ENCODE data around the gene SH3TC1.

Gene SH3TC1

DNA sequence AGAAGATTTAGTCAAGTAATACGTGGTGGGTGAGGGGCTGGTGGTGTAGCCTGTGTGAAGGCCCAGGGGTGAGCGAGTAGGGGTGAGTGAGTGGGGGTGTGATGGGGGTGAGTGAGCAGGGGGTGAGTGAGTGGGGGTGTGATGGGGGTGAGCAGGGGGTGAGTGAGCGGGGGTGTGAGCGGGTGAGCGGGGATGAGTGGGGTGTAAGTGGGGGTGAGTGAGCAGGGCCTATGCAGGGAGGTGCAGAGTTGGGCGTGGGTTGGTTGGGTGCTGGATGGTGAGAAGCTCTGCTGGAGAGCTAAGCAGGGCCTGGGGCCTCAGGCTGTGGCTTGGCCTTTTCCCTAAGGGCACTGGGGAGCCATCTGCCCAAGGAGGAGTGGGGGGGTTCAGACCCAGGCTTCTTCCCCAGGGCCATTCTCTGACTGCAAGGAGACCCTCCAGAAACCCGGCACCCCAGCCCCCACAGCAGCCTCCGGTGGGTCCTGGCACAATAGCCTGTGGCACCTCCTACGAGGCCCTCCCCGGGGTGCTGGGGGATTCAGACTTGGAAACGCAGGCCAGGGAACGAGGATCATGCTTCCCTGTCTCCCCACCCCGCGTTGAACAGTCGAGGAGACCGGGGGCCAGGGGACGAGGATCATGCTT lies 30.4 kb downstream of the SH3TC1 start:
- peak; percentile 17 for DNase-seq (ENCODE audit: low read depth)

GRCh38 chr4:8230033-8230432 lies 30.9 kb downstream of the SH3TC1 start:
- no peak for DNase-seq (ENCODE audit: low read depth)

GRCh38 chr4:8230891-8231290 lies 31.8 kb downstream of the SH3TC1 start:
- no peak for DNase-seq (ENCODE audit: low read depth)

DNA sequence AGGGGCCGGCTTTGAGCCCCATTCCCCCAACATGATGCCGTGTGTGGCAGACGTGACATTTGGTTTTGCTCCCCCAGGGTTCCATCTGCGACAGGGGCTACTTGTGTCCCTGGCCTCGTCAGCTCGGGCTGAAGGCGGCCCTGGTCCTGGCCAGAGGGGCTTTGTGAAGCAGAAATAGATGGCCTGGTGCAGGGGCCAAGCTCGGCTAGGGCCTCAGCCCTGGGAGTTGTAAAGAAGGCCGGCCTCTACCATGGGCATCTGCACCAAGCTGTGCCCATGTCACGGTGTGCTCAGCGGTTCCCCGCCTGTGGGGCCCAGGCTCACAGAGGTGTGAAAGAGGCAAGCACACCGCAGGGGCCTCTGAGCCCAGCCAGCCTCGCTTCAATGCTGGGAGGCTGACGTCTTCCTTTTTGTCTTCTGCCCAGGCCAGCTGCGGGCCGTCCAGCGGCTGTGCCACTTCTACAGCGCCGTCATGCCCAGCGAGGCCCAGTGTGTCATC lies 32.5 kb downstream of the SH3TC1 start:
- no peak for DNase-seq (ENCODE audit: low read depth)

GRCh38 chr4:8232748-8233147 lies 33.7 kb downstream of the SH3TC1 start:
- DNase-seq (ENCODE audit: low read depth), result no peak

- no peak for DNase-seq (ENCODE audit: low read depth)
These were observed 34.8 kb downstream of the SH3TC1 start for GRCh38 chr4:8233672-8234484.

GRCh38 chr4:8234715-8235114 lies 35.6 kb downstream of the SH3TC1 start:
- DNase-seq (ENCODE audit: low read depth), result no peak

- no peak for DNase-seq (ENCODE audit: low read depth)
These were observed 36.1 kb downstream of the SH3TC1 start for GRCh38 chr4:8235224-8235623.

DNA sequence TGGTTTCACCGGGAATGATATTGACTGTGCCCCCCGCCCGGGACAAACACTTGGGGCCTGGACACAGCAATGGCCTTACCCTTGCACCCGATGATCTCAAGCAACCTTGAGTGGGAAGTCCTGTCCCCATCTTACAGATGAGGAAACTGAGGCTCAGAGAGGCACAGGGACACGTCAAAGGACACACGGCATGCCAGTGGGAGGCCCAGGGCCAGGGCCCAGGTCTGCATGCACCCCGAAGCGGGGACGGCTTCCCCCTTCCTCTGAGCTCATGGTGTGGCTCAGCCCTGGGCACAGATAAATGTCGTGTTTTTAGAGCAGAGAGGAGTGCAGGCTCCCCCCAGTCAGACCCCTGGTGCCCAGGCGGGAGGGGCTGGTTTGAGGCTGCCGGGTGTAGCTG lies 36.6 kb downstream of the SH3TC1 start:
- no peak for DNase-seq (ENCODE audit: low read depth)

DNA sequence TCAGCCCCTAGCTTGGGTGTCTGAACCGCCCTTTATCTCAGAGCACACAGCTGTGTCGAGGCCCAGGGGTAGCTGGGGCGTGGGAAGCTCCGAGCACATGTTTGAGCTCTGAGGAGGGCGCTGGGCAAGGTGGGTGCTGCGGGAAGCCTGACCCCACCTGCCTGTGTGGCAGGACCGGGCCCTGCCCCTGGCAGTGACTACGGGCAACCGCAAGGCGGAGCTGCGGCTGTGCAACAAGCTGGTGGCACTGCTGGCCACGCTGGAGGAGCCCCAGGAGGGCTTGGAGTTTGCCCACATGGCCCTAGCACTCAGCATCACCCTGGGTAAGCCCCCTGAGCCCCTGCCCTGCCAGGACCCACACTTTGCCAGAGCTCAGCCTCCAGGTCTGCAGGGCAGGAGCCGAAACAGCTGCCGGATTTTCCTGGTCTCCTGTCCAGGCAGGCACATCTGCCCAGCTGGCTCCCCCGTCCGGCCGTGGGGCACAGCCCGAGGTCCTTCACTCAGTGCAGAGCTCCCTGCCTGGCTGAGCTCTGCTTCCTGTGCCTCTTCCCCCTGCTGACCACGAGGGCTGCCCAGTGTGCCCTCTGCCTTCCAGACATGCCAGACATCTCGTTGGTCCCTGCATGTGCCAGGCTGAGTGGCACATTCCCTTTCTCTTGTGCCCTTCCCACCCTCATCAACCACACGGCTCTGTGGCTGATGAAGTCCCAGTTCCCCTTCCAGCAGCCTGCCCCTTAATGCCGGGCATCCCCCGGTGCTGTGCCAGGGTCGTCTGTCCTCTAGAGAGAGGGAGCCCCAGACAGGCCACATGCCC lies 37.2 kb downstream of the SH3TC1 start:
- DNase-seq (ENCODE audit: low read depth), result no peak

- no peak for DNase-seq (ENCODE audit: low read depth)
These were observed 37.8 kb downstream of the SH3TC1 start for GRCh38 chr4:8236920-8237195.

GRCh38 chr4:8237256-8237989 lies 38.3 kb downstream of the SH3TC1 start:
- no peak for DNase-seq (ENCODE audit: low read depth)

GRCh38 chr4:8238036-8238511 lies 39.0 kb downstream of the SH3TC1 start:
- DNase-seq (ENCODE audit: low read depth), result no peak

DNA sequence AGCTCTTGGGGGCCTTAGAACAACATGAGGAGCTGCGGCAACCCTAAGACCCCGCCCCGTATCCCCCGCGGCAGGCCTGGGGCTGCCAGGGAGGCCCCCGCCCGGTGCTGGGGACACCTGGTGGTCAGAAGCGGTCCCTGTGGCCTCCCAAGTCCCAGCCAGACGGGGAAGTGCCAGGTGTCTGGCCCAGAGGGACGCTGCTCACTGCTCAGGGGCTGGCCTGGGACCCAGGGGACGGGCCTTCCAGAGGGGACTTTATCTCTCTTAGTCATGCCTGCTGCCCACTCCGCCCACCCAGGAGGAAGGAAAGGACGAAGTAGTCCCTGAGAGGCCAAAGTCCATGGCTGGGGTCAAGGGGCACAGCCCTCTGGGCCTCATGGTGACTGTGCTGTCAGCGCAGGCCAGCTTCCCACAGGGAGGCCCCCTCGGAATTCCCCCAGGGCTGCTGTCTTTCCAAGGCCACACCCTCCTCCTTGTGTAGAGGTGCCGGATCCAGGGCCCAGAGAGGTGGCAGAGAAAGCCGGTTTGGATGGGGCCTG lies 39.5 kb downstream of the SH3TC1 start:
- DNase-seq (ENCODE audit: low read depth), result no peak

DNA sequence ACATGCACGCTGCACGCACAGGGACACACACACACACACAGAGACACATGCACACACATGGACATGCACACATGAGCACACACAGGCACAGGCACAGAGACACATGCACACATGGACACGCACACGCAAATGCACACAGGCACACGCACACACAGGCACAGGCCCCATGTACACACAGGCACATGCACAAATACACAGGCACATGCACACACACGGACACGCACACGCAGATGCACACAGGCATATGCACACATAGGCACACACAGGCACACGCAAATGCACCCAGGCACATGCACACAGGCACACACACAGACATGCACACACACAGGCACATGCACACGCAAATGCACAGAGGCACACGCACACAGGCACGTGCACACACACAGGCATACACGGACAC lies 40.1 kb downstream of the SH3TC1 start:
- DNase-seq (ENCODE audit: low read depth), result no peak

- DNase-seq (ENCODE audit: low read depth), result no peak
These were observed 40.6 kb downstream of the SH3TC1 start for GRCh38 chr4:8239661-8240060.

DNA sequence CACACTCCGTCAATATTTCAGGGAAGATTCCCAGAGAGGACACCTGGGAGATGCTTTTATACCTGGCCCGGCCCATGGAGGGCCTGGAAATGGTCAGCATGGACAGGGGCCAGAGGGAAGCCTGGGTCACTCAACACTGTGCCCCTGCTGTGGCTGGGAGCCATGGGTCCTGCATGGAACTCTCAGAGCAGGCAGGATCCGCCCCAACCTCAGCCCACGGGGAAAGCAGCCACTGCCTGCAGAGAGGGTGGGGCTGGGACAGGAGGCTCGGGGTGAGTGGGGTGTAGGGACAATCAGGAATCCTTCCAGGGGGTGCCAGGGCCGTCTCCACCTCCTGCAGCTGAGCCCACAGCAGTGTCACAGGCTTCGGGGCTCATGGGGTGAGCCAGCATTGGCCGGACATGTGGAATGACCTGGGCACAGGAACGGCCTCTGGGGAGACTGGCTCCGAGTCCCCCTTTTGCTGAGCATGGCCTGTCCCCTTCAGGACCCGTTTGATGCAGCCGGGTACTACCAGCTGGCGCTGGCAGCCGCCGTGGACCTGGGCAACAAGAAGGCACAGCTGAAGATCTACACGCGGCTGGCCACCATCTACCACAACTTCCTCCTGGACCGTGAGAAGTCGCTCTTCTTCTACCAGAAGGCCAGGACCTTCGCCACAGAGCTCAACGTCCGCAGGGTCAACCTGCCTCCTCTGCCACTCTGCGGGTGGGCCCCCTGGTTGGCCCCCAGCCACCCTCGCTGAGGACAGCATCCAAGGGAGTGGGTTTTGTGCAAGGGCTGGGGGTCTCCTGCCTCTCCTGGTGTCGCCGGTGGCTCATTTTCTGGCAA lies 41.3 kb downstream of the SH3TC1 start:
- DNase-seq (ENCODE audit: low read depth), result no peak

- DNase-seq (ENCODE audit: low read depth), result no peak
These were observed 42.2 kb downstream of the SH3TC1 start for GRCh38 chr4:8241211-8241779.

- DNase-seq (ENCODE audit: low read depth), result peak; percentile 58
These were observed 43.0 kb downstream of the SH3TC1 start for GRCh38 chr4:8241895-8242696.

Measured in stimulated activated CD8-positive, alpha-beta memory T cell treated with anti-CD3 and anti-CD28 coated beads, Interleukin-12 subunit alpha, Interleukin-12 subunit beta, amount 100 ng/mL, for 4 hours (primary cell).